ENCODE results near the gene TRPV4.

- TF ChIP-seq, protein P1, sequence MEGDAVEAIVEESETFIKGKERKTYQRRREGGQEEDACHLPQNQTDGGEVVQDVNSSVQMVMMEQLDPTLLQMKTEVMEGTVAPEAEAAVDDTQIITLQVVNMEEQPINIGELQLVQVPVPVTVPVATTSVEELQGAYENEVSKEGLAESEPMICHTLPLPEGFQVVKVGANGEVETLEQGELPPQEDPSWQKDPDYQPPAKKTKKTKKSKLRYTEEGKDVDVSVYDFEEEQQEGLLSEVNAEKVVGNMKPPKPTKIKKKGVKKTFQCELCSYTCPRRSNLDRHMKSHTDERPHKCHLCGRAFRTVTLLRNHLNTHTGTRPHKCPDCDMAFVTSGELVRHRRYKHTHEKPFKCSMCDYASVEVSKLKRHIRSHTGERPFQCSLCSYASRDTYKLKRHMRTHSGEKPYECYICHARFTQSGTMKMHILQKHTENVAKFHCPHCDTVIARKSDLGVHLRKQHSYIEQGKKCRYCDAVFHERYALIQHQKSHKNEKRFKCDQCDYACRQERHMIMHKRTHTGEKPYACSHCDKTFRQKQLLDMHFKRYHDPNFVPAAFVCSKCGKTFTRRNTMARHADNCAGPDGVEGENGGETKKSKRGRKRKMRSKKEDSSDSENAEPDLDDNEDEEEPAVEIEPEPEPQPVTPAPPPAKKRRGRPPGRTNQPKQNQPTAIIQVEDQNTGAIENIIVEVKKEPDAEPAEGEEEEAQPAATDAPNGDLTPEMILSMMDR (IDR thresholded peaks at IDR 0.05) = no peak
- no peak for TF ChIP-seq POLR2A (IDR thresholded peaks at IDR 0.05)
Measured at GRCh38 chr12:109831929-109832328, 1.3 kb downstream of the TRPV4 start.

All from uterus (tissue), 2 donors.